Measurements from ENCODE around the gene BRSK2.

Gene BRSK2

GRCh38 chr11:1377231-1377780 lies 12.4 kb upstream of the BRSK2 start:
- DNase-seq, result no peak

- DNase-seq, result no peak
These were observed 7.8 kb upstream of the BRSK2 start for GRCh38 chr11:1381793-1382425.

GRCh38 chr11:1382429-1382828 lies 7.3 kb upstream of the BRSK2 start:
- DNase-seq, result no peak

GRCh38 chr11:1382831-1383607 lies 6.7 kb upstream of the BRSK2 start:
- DNase-seq, result peak; percentile 84

- peak; percentile 23 for DNase-seq
These were observed 5.3 kb upstream of the BRSK2 start for GRCh38 chr11:1384199-1384970.

GRCh38 chr11:1387521-1387920 lies 2.2 kb upstream of the BRSK2 start:
- DNase-seq, result no peak

- no peak for DNase-seq
These were observed 1.6 kb upstream of the BRSK2 start for GRCh38 chr11:1387961-1388762.

GRCh38 chr11:1388763-1389102 lies 1.0 kb upstream of the BRSK2 start:
- no peak for DNase-seq

GRCh38 chr11:1389103-1389931 lies 417 bp upstream of the BRSK2 start:
- peak; percentile 96 for DNase-seq

- no peak for DNase-seq
These were observed 933 bp downstream of the BRSK2 start for GRCh38 chr11:1390569-1391164.

GRCh38 chr11:1391165-1392075 lies 1.7 kb downstream of the BRSK2 start:
- no peak for DNase-seq

GRCh38 chr11:1392111-1392510 lies 2.4 kb downstream of the BRSK2 start:
- no peak for DNase-seq

GRCh38 chr11:1392561-1392960 lies 2.8 kb downstream of the BRSK2 start:
- no peak for DNase-seq

- no peak for DNase-seq
These were observed 3.4 kb downstream of the BRSK2 start for GRCh38 chr11:1393038-1393710.

GRCh38 chr11:1394936-1395772 lies 5.4 kb downstream of the BRSK2 start:
- DNase-seq, result no peak

GRCh38 chr11:1395773-1396374 lies 6.1 kb downstream of the BRSK2 start:
- no peak for DNase-seq

- DNase-seq, result no peak
These were observed 6.7 kb downstream of the BRSK2 start for GRCh38 chr11:1396375-1396841.

Measured in CD4-positive, alpha-beta T cell treated with Interferon gamma for 1 hour (primary cell).